Spleen (tissue), 11 donors: Measurements from ENCODE around the gene ACTA2. TPM values are rescaled to one million over a fixed set of nuclear protein-coding genes. Genes with fewer than 3 reads are reported as not detected.

ENCODE experiments used
- DNase-seq: peaks from one replicate; pipeline ENCODE4 v3.0.0-alpha.2; 2020
- H3K27ac ChIP-seq, 8 donors: fragments of 200-600 bp; sonication (generic) in 7 of 8; 1 replicate in 4 of 8; 2 replicates in 4 of 8; pipeline versions ENCODE4 v1.5.0 to v1.8.0; 2016 to 2021; ENCODE audit warnings: inconsistent platforms in 4 of 8, mild to moderate bottlenecking in 4 of 8, moderate library complexity in 1 of 8
- H3K27me3 ChIP-seq, 7 donors: fragments of 200-600 bp; sonication (generic) in 6 of 7; replicated peaks in 1 of 7; 1 replicate in 4 of 7; 2 replicates in 3 of 7; pipeline versions ENCODE4 v1.5.0 to v1.8.0; 2016 to 2021; ENCODE audit warnings: inconsistent platforms in 3 of 7, mild to moderate bottlenecking in 1 of 7
- H3K36me3 ChIP-seq, 6 donors: fragments of 200-600 bp; sonication (generic) in 5 of 6; 1 replicate in 4 of 6; 2 replicates in 2 of 6; pipeline versions ENCODE4 v1.5.0 to v1.8.0; 2016 to 2021; ENCODE audit warnings: inconsistent platforms in 2 of 6
- H3K4me1 ChIP-seq, 6 donors: fragments of 200-600 bp; sonication (generic) in 5 of 6; 1 replicate in 3 of 6; 2 replicates in 3 of 6; pipeline versions ENCODE4 v1.5.0 to v1.8.0; 2016 to 2021; ENCODE audit warnings: inconsistent platforms in 3 of 6
- H3K4me3 ChIP-seq, 8 donors: fragments of 200-600 bp; sonication (generic) in 7 of 8; 1 replicate in 4 of 8; 2 replicates in 4 of 8; pipeline versions ENCODE4 v1.5.0 to v1.8.0; 2016 to 2021; ENCODE audit warnings: inconsistent platforms in 4 of 8, mild to moderate bottlenecking in 4 of 8, moderate library complexity in 2 of 8
- H3K9me3 ChIP-seq, 8 donors: fragments of 200-600 bp; sonication (generic) in 7 of 8; 1 replicate in 4 of 8; 2 replicates in 4 of 8; pipeline versions ENCODE4 v1.5.0 to v1.8.0; 2016 to 2021; ENCODE audit warnings: inconsistent platforms in 4 of 8
- CTCF ChIP-seq, 11 experiments: fragments of 200-600 bp in 7 of 11; fragments of 450-650 bp in 4 of 11; sonication (generic) in 4 of 11; IDR thresholded peaks in 8 of 11; conservative IDR thresholded peaks in 3 of 11; 1 replicate in 7 of 11; 2 replicates in 4 of 11; pipeline versions ENCODE4 v1.4.0 to v1.8.0; 2016 to 2021; ENCODE audit warnings: antibody characterized with exemption in 11 of 11, inconsistent platforms in 4 of 11, mild to moderate bottlenecking in 1 of 11
- POLR2A ChIP-seq, 3 donors: fragments of 450-650 bp; IDR thresholded peaks; one replicate each; pipeline ENCODE4 v1.5.1; 2017; ENCODE audit warnings: antibody characterized with exemption in 3 of 3, mild to moderate bottlenecking in 1 of 3
- POLR2AphosphoS5 ChIP-seq, 3 donors: sonication (generic); formaldehyde crosslinking; IDR thresholded peaks; one replicate each; pipeline ENCODE4 v1.5.1; 2017; ENCODE audit warnings: antibody characterized with exemption in 3 of 3
- WGBS, 5 donors: extraction: QIAGEN DNeasy Blood & Tissue Kit in 3 of 5; methylation state at CpG; one replicate each; pipeline versions ENCODE4 v1.1.5 to v1.1.7; 2013 to 2018; 5-methylcytosine and 5-hydroxymethylcytosine counted together
- intact Hi-C: fragments of 100-400 bp; cut with DNase I; formaldehyde crosslinking; loops from one replicate; pipeline ENCODE4 v1.15.0; 2023; ENCODE audit warnings: low total_unique reads
- polyA plus RNA-seq, 3 donors: library from polyadenylated mRNA; stranded (reverse); fragments of 200-250 nt; gene quantifications; one replicate each; pipeline ENCODE4 v1.2.1, GENCODE V29; 2013
- total RNA-seq, 7 donors: library from RNA; depleted of rRNA in 3 of 7; stranded (reverse); fragments of >200 nt in 3 of 7; fragmentation: NEBNext Ultra II Directional in 4 of 7; extraction: Animal tissue kit (Norgen Biotek cat#: 25700) in 4 of 7; gene quantifications; one replicate each; pipeline versions ENCODE4 v1.1.0 to v1.2.1, GENCODE V29; 2016 to 2021
- donor health status: healthy with polysubstance abuse.
- donor health status: DM: no; HTN: no; CAD: no; lungs with moderate emphysema.
- donor health status: DM: no; HTN: no; CAD: no.
- donor health status: Bipolar disorder and iron deficiency.
- donor health status: healthy.
- donor health status: DM: no; HTN: no; CAD: no.
- donor health status: DM: yes; HTN: yes; CAD: no.

Gene ACTA2
- total and polyA plus RNA-seq, 10 donors = 104 to 1,421 (median 233) TPM

- intact Hi-C loops = no loop called here
- DNase-seq = no peak
- H3K4me3 ChIP-seq = no peak overlapping the region
- WGBS, 5 donors = 68 to 75% (median 70%) methylated on average over 8 of the region's 8 CpGs
- peaks cover 0 to 11% (median under 1%) of the 10 kb centered on the region in 6 donors for H3K36me3 ChIP-seq
- H3K9me3 ChIP-seq = no peaks in the 10 kb centered on the region
- peaks cover 3 to 90% (median 33%) of the 10 kb centered on the region in 6 donors for H3K4me1 ChIP-seq
- H3K27me3 ChIP-seq = no peaks in the 10 kb centered on the region
- TF ChIP-seq POLR2AphosphoS5 (IDR thresholded peaks at IDR 0.05) (no peak), POLR2A (IDR thresholded peaks at IDR 0.05) (no peak), CTCF (IDR thresholded peaks at IDR 0.05 in 8 of 11, conservative IDR thresholded peaks at IDR 0.05 in 3 of 11) (no peak)
- H3K27ac ChIP-seq = peak overlapping the region in 5 of 8 donors; percentile 18 to 36 (median 29)
Observed at GRCh38 chr10:88896994-88897853, 55.3 kb downstream of the ACTA2 start.

- TF ChIP-seq POLR2A (IDR thresholded peaks at IDR 0.05) = no peak
- no peak for TF ChIP-seq POLR2AphosphoS5 (IDR thresholded peaks at IDR 0.05)
- WGBS, 5 donors = 84 to 90% (median 87%) methylated on average over 4 of the region's 4 CpGs
- intact Hi-C loops = no loop called here
- peaks cover 3 to 89% (median 32%) of the 10 kb centered on the region in 6 donors for H3K4me1 ChIP-seq
- H3K27ac ChIP-seq = peak overlapping the region in 3 of 8 donors; percentile 18 to 36 (median 29)
- H3K9me3 ChIP-seq = no peaks in the 10 kb centered on the region
- no peak for DNase-seq
- H3K4me3 ChIP-seq = no peak overlapping the region
- no peaks in the 10 kb centered on the region for H3K27me3 ChIP-seq
- peaks cover 0 to 6% (median 0%) of the 10 kb centered on the region in 6 donors for H3K36me3 ChIP-seq
Observed at GRCh38 chr10:88896372-88896993, 56.1 kb downstream of the ACTA2 start.

- DNase-seq = no peak
- no peak for TF ChIP-seq CTCF (IDR thresholded peaks at IDR 0.05 in 8 of 11, conservative IDR thresholded peaks at IDR 0.05 in 3 of 11)
- TF ChIP-seq POLR2AphosphoS5 (IDR thresholded peaks at IDR 0.05) = no peak
- TF ChIP-seq POLR2A (IDR thresholded peaks at IDR 0.05) = no peak
- intact Hi-C loops = no loop called here
- peaks cover 3 to 85% (median 29%) of the 10 kb centered on the region in 6 donors for H3K4me1 ChIP-seq
- H3K36me3 ChIP-seq = peaks cover 0 to 6% (median 0%) of the 10 kb centered on the region in 6 donors
- H3K27me3 ChIP-seq = no peaks in the 10 kb centered on the region
- no peak overlapping the region for H3K27ac ChIP-seq
- no peak overlapping the region for H3K4me3 ChIP-seq
- H3K9me3 ChIP-seq = no peaks in the 10 kb centered on the region
- 70 to 93% (median 87%) methylated on average over 1 of the region's 1 CpG for WGBS, 5 donors
Observed at GRCh38 chr10:88895250-88895649, 57.3 kb downstream of the ACTA2 start.

GRCh38 chr10:88893611-88894010, 59.0 kb downstream of the ACTA2 start:
- 54 to 73% (median 55%) methylated on average over 3 of the region's 3 CpGs for WGBS, 5 donors
- Histone ChIP-seq H3K4me1 (peaks cover 1 to 85% (median 39%) of the 10 kb centered on the region in 6 donors), H3K27me3 (no peaks in the 10 kb centered on the region), H3K9me3 (no peaks in the 10 kb centered on the region), H3K4me3 (no peak overlapping the region), H3K27ac (peak overlapping the region in 3 of 8 donors; percentile 28 to 50 (median 31)), H3K36me3 (peaks cover 0 to 6% (median 0%) of the 10 kb centered on the region in 6 donors)
- intact Hi-C loops = no loop called here
- no peak for DNase-seq
- TF ChIP-seq POLR2AphosphoS5 (IDR thresholded peaks at IDR 0.05) = no peak
- no peak for TF ChIP-seq CTCF (IDR thresholded peaks at IDR 0.05 in 8 of 11, conservative IDR thresholded peaks at IDR 0.05 in 3 of 11)
- TF ChIP-seq POLR2A (IDR thresholded peaks at IDR 0.05) = no peak
